ENCODE measurements around the gene KBTBD7.

The KBTBD7 gene

GRCh38 chr13:41193919-41194824, at the start of gene KBTBD7:
TSS of gene KBTBD7 (minus strand) at chr13:41194569. CDS start at chr13:41194257, 312 bp downstream.
- FAIRE-seq: no peak

DNA sequence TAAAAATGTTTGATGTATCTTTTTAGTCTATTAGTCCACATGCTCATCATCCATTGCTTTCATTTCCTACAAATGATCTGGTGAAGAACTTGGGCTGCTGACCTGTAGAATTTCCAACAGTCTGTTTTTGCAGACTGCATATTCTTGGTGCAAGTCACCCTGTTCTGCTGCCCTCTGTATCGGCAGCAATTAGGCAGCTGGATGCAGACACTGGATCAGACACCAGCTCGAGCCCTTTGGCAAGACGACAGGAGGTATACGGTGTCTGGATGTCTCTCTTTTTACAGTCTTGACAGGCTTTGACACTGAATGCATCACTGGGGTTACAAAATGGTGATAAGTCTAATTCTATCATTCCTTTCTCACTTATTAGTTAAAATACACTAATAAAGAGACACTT, 47.3 kb upstream of the KBTBD7 start:
- DNase-seq (ENCODE audit: low spot score) (no peak), FAIRE-seq (no peak)

More at GRCh38 chr13:41193919-41194824, at the start of gene KBTBD7:
- DNase-seq (ENCODE audit: low spot score): peak; percentile 47

GRCh38 chr13:41236369-41236768, 42.0 kb upstream of the KBTBD7 start:
- FAIRE-seq (no peak), DNase-seq (ENCODE audit: low spot score) (no peak)

GRCh38 chr13:41232578-41233480, 38.5 kb upstream of the KBTBD7 start:
- DNase-seq (ENCODE audit: low spot score): no peak
- no peak for FAIRE-seq

GRCh38 chr13:41231786-41232185, 37.4 kb upstream of the KBTBD7 start:
- peak; percentile 40 for DNase-seq (ENCODE audit: low spot score)

GRCh38 chr13:41231025-41231677, 36.8 kb upstream of the KBTBD7 start:
- DNase-seq (ENCODE audit: low spot score) (no peak), FAIRE-seq (no peak)

More at GRCh38 chr13:41231786-41232185, 37.4 kb upstream of the KBTBD7 start:
- FAIRE-seq: peak; percentile 41

DNA sequence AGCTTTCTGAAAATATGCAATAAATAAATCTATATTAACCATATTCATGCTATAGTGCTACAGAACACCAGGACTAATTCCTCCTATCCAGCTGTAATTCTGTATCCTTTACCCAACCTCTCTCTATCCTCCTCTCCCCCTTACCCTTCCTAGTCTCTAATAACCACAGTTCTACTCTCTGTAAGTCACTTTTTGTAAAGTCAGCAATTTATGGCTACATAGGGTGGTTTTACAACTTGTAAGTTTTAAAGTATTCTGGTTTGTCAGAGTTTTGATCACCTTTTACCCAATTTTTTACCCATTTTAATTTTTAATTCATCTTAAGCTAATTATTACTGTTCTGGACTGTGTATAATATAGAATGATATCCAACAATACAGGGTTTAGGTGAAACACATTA, 35.0 kb upstream of the KBTBD7 start:
- no peak for FAIRE-seq
- no peak for DNase-seq (ENCODE audit: low spot score)

DNA sequence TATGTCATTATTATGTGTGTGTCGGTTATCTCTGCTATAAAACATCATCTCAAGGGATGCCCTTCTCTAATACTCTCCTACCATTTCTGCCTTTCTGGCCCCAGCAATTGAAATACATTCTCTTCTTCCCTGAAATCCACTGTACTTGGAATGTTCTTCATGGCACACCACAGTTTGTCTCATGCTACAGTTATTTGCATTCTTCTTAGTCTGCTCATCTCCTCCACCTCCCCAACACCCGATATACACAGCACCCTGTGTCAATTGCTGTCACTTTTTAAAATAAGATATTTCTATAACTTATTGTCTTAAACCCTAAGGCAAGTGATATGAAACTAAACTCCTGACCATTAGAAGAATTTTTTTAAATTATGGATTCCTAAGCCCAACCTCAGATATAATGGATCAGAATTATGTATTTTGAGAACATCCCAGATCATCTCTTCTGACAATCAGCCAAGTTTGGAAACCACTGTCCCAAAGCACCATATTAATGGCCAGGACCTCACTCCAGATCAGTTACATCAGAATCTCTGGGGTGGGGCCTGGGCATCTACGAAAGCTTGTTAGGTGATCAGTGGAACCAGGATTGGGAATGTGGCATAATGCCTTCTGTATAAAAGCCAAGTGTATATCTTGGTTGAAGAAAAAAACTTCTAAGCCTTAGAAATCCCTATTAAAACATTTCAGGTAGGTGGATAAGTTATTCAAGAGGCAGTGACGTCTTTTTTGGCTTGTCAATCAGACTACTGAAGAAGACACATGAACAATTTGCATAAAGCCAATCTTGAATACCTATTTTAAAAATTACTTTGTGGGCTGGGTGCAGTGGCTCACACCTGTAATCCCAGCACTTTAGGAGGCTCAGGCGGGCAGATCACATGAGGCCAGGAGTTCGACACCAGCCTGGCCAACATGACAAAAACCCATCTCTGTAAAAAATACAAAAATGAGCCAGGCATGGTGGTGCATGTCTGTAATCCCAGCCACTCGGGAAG, 30.0 kb upstream of the KBTBD7 start:
- DNase-seq (ENCODE audit: low spot score) (peak; percentile 27), FAIRE-seq (no peak)

DNA sequence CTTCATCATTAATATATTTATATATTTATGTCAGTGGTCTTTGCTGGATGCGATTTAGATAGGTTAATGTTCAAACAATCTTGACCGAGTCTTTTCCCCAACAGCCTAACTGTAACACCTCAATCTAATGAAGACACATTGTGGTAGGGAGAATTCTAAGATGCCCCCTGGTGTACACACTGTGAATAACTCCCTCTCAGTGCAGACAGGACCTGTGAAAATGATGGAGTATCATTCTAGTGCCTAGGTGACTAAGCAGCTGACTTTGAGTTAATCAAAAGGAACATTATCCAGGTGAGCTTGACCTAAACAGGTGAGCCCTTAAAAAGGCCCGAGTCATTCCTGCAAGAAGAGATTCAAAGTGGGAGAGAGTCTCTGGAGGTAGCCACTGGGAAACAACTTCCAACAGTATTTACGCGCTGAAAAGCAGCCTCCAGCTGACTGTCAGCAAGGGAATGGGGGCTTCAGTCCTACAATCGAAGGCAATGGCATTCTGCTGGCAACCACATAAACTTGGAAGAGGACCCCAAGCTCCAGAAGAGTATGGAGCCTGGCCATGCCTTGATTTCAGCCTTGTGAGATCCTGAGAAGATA, 28.0 kb upstream of the KBTBD7 start:
- DNase-seq (ENCODE audit: low spot score) (peak; percentile 39), FAIRE-seq (peak; percentile 48)

- no peak for FAIRE-seq
- DNase-seq (ENCODE audit: low spot score): no peak
These were observed 26.0 kb upstream of the KBTBD7 start for GRCh38 chr13:41220401-41220800.

DNA sequence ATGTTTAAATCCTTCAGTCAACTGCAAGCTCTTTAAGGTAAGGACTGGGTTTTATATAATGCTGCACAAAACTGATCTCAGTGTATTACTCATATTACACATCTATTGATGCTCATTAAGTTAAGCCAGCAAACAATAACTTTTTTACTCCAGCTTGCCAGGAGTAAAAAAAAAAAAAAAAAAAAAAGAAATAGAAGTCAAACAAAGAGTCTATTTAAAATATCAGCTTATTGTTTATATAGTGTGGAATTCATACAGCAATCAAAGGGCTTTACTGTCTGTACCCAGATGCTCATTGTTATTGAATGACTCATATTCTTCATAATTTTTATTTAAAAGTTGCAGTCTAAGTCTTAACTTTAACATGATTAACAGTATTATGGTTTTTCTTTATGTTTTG, 21.8 kb upstream of the KBTBD7 start:
- no peak for DNase-seq (ENCODE audit: low spot score)
- no peak for FAIRE-seq

GRCh38 chr13:41213919-41214318, 19.6 kb upstream of the KBTBD7 start:
- DNase-seq (ENCODE audit: low spot score) (no peak), FAIRE-seq (no peak)

- no peak for DNase-seq (ENCODE audit: low spot score)
- no peak for FAIRE-seq
These were observed 18.9 kb upstream of the KBTBD7 start for GRCh38 chr13:41213316-41213715.

DNA sequence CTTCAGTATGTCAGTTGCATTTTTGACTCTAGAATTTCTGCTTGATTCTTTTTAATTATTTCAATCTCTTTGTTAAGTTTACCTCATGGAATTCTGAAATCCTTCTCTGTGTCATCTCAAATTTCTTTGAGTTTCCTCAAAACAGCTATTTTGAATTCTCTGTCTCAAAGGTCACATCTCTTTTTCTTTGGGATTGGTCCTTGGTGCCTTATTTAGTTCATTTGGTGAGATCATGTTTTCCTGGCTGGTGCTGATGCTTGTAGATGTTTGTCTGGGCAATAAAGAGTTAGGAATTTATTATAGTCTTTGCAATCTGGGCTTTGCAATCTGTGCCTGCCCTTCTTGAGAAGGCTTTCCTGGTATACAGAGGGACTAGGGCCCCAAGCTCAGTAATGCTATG, 18.5 kb upstream of the KBTBD7 start:
- DNase-seq (ENCODE audit: low spot score) (no peak), FAIRE-seq (no peak)

DNA sequence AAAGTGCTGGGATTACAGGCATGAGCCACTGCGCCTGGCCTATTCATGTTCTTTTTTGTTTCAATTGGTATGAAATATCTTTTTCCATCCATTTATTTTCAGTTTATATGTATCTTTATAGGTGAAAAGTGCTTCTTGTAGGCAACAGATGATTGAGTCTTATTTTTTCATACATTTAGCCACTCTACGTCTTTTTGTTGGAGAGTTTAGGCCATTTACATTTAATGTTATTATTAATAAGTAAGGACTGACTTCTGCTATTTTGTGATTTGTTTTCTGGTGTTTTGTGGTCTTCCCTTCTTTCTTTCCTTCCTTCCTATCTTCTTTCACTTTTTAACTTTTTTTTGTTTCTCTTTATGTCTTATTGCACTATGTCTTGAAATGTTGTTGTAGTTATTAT, 16.7 kb upstream of the KBTBD7 start:
- FAIRE-seq (no peak), DNase-seq (ENCODE audit: low spot score) (no peak)

GRCh38 chr13:41206467-41206866, 12.1 kb upstream of the KBTBD7 start:
- FAIRE-seq (no peak), DNase-seq (ENCODE audit: low spot score) (no peak)

- DNase-seq (ENCODE audit: low spot score) (no peak), FAIRE-seq (no peak)
These were observed 9.4 kb upstream of the KBTBD7 start for GRCh38 chr13:41203810-41204209.

DNA sequence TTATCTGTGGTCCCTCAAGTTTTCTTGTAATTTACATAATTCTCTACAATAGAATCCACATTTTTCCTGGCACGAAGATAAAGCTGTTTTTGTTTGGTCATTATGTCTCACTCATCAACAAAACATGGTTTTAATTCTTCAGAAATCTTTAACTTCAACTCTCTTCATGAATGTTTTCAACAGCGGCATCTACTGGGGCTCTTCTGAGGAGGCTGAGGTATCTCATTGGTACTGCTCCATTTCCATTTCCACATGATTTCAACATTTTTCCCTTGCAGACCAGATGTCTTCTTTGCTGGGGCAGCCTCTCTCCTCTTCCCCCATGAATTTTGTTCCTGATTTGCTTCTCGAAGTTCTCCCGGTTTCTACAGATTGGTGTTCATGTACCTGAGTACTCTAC, 5.8 kb upstream of the KBTBD7 start:
- no peak for FAIRE-seq
- no peak for DNase-seq (ENCODE audit: low spot score)

DNA sequence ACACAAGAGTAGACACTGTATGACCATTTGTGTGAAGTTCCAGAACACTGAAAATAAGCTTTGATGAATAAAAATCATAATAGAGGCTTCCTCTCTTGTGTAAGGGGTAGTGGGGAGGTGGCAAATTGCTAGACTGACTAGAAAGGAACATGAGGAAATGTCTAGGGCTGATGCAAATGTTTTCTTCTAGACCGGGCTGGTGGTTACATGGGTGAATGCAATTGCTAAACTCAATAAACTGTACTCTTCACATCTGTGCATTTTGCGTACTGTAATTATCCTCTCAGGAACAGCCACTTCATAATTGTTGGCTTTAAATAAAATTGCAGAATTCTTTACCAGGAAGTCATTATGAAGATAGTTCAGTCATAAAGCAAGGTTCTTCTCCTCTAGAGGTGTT, 5.2 kb upstream of the KBTBD7 start:
- DNase-seq (ENCODE audit: low spot score) (no peak), FAIRE-seq (no peak)

DNA sequence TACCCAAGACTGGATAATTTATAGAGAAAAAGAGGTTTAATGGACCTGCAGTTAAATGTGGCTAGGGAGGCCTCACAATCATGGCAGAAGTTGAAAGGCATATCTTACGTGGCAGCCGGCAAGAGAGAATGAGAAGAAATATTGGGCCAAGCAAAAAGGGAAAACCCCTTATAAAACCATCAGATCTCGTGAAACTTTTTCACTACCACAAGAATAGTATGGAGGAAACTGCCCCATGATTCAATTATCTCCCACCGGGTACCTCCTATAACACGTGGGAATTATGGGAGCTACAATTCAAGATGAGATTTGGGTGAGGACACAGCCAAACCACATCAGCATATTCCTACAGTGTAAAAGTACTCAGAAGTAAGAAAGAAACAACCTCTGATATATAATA, 4.7 kb upstream of the KBTBD7 start:
- DNase-seq (ENCODE audit: low spot score) (no peak), FAIRE-seq (no peak)

All from RCC 7860 (cell line).